ENCODE results near the gene WDR74. TPM values are rescaled to one million over a fixed set of nuclear protein-coding genes. Genes with fewer than 3 reads are reported as not detected.
"Not testable (repeated sequence)": the region's sequence is repeated elsewhere in the genome, so short reads cannot be mapped to it uniquely, and the experiment has no call there.

Gene WDR74
- total and polyA plus RNA-seq, 4 donors: 26.2 to 64.1 (median 42.0) TPM

GRCh38 chr11:62841361-62842170, 2.2 kb upstream of the WDR74 start:
- Histone ChIP-seq H3K36me3 (ENCODE audit: control insufficient read depth in 4 of 4, insufficient read depth in 4 of 4, low read length in 4 of 4) (peaks cover 0 to 3% (median 0%) of the 10 kb centered on the region in 4 donors), H3K9ac (ENCODE audit: insufficient read depth in 1 of 2, low read length in 2 of 2) (peak overlapping the region; percentile 67 to 98), H3K4me3 (no peak overlapping the region), H3K4me1 (ENCODE audit: control insufficient read depth in 5 of 5, insufficient read depth in 5 of 5, low read length in 5 of 5) (peaks cover 0 to 17% (median 5%) of the 10 kb centered on the region in 5 donors), H3K27me3 (ENCODE audit: control insufficient read depth in 3 of 3, insufficient read depth in 3 of 3, low read length in 2 of 3) (no peaks in the 10 kb centered on the region), H3K27ac (ENCODE audit: low read depth in 1 of 2, low read length in 1 of 2) (peak overlapping the region; percentile 90 to 97), H3K9me3 (ENCODE audit: control insufficient read depth in 4 of 4, insufficient read depth in 3 of 4, low read length in 3 of 4) (no peaks in the 10 kb centered on the region)
- no peak for TF ChIP-seq CTCF (IDR thresholded peaks at IDR 0.05; ENCODE audit: control extremely low read depth, extremely low read depth)
- DNase-seq (peak; percentile 90 to 99 (median 98)), ATAC-seq (ENCODE audit: insufficient read depth, low FRiP score) (peak; percentile 67)
- WGBS, 2 donors: 0 to 1% methylated on average over 33 of the region's 33 CpGs

- peak overlapping the region; percentile 90 to 97 for H3K27ac ChIP-seq (ENCODE audit: low read depth in 1 of 2, low read length in 1 of 2)
- not testable (repeated sequence) for H3K4me3 ChIP-seq; H3K9me3 ChIP-seq (ENCODE audit: control insufficient read depth in 4 of 4, insufficient read depth in 3 of 4, low read length in 3 of 4); H3K27me3 ChIP-seq (ENCODE audit: control insufficient read depth in 3 of 3, insufficient read depth in 3 of 3, low read length in 2 of 3); ATAC-seq (ENCODE audit: insufficient read depth, low FRiP score); H3K36me3 ChIP-seq (ENCODE audit: control insufficient read depth in 4 of 4, insufficient read depth in 4 of 4, low read length in 4 of 4)
- 0 to 1% methylated on average over 41 of the region's 41 CpGs for WGBS, 2 donors
- DNase-seq: peak in 1 of 3 donors; percentile 66
- H3K9ac ChIP-seq (ENCODE audit: insufficient read depth in 1 of 2, low read length in 2 of 2): peak overlapping the region; percentile 50 to 98
- peaks cover 0 to 17% (median 5%) of the 10 kb centered on the region in 5 donors for H3K4me1 ChIP-seq (ENCODE audit: control insufficient read depth in 5 of 5, insufficient read depth in 5 of 5, low read length in 5 of 5)
Measured at GRCh38 chr11:62840721-62841360, 1.5 kb upstream of the WDR74 start.

GRCh38 chr11:62835336-62835735, 4.1 kb downstream of the WDR74 start:
- TF ChIP-seq CTCF (IDR thresholded peaks at IDR 0.05; ENCODE audit: control extremely low read depth, extremely low read depth): no peak
- no peak overlapping the region for H3K27ac ChIP-seq (ENCODE audit: low read depth in 1 of 2, low read length in 1 of 2)
- H3K4me1 ChIP-seq (ENCODE audit: control insufficient read depth in 5 of 5, insufficient read depth in 5 of 5, low read length in 5 of 5): peaks cover 0 to 19% (median 8%) of the 10 kb centered on the region in 5 donors
- H3K9ac ChIP-seq (ENCODE audit: insufficient read depth in 1 of 2, low read length in 2 of 2): no peak overlapping the region
- no peak for ATAC-seq (ENCODE audit: insufficient read depth, low FRiP score)
- H3K36me3 ChIP-seq (ENCODE audit: control insufficient read depth in 4 of 4, insufficient read depth in 4 of 4, low read length in 4 of 4): peaks cover 5 to 27% (median 19%) of the 10 kb centered on the region in 4 donors
- H3K4me3 ChIP-seq: no peak overlapping the region
- H3K27me3 ChIP-seq (ENCODE audit: control insufficient read depth in 3 of 3, insufficient read depth in 3 of 3, low read length in 2 of 3): no peaks in the 10 kb centered on the region
- H3K9me3 ChIP-seq (ENCODE audit: control insufficient read depth in 4 of 4, insufficient read depth in 3 of 4, low read length in 3 of 4): no peaks in the 10 kb centered on the region
- DNase-seq: no peak
- WGBS, 2 donors: 88 to 96% methylated on average over 8 of the region's 8 CpGs

Data from lung (tissue), 12 donors.